ENCODE data around the gene AP4B1. TPM values are rescaled to one million over a fixed set of nuclear protein-coding genes. Genes with fewer than 3 reads are reported as not detected.

Gene AP4B1
- total RNA-seq, 6 experiments from 2014 or later: 12.6 to 14.0 (median 13.3) TPM

- TF ChIP-seq CTCF (IDR thresholded peaks at IDR 0.05): no peak
- Mint-ChIP-seq H3K4me1 (ENCODE audit: low read depth) (no peaks in the 10 kb centered on the region), H3K4me3 (no peak overlapping the region), H3K27me3 (ENCODE audit: insufficient read depth) (no peaks in the 10 kb centered on the region), H3K36me3 (ENCODE audit: low read depth) (no peaks in the 10 kb centered on the region), H3K27ac (no peak overlapping the region), H3K9me3 (no peaks in the 10 kb centered on the region)
- no peak for DNase-seq
Observed at GRCh38 chr1:113881661-113882060, 22.9 kb downstream of the AP4B1 start.

GRCh38 chr1:113879739-113880038 lies 24.9 kb downstream of the AP4B1 start:
- no peak for DNase-seq
- H3K36me3 Mint-ChIP-seq (ENCODE audit: low read depth): no peaks in the 10 kb centered on the region
- no peak overlapping the region for H3K4me3 Mint-ChIP-seq
- no peak for TF ChIP-seq CTCF (IDR thresholded peaks at IDR 0.05)
- no peak overlapping the region for H3K27ac Mint-ChIP-seq
- H3K4me1 Mint-ChIP-seq (ENCODE audit: low read depth): peaks cover 1% of the 10 kb centered on the region; the same call in 1 of the 2 replicates
- no peaks in the 10 kb centered on the region for H3K9me3 Mint-ChIP-seq
- H3K27me3 Mint-ChIP-seq (ENCODE audit: insufficient read depth): no peaks in the 10 kb centered on the region

- Mint-ChIP-seq H3K4me1 (ENCODE audit: low read depth) (peaks cover 29% of the 10 kb centered on the region), H3K9me3 (no peaks in the 10 kb centered on the region), H3K4me3 (no peak overlapping the region), H3K27me3 (ENCODE audit: insufficient read depth) (no peaks in the 10 kb centered on the region), H3K36me3 (ENCODE audit: low read depth) (no peaks in the 10 kb centered on the region), H3K27ac (no peak overlapping the region)
- TF ChIP-seq CTCF (IDR thresholded peaks at IDR 0.05): no peak
- no peak for DNase-seq
Observed at GRCh38 chr1:113876176-113876575, 28.4 kb downstream of the AP4B1 start.

GRCh38 chr1:113875714-113876113 lies 28.9 kb downstream of the AP4B1 start:
- H3K27me3 Mint-ChIP-seq (ENCODE audit: insufficient read depth): no peaks in the 10 kb centered on the region
- no peaks in the 10 kb centered on the region for H3K36me3 Mint-ChIP-seq (ENCODE audit: low read depth)
- H3K9me3 Mint-ChIP-seq: no peaks in the 10 kb centered on the region
- peaks cover 33% of the 10 kb centered on the region for H3K4me1 Mint-ChIP-seq (ENCODE audit: low read depth)
- no peak overlapping the region for H3K27ac Mint-ChIP-seq
- no peak for DNase-seq
- H3K4me3 Mint-ChIP-seq: no peak overlapping the region
- TF ChIP-seq CTCF (IDR thresholded peaks at IDR 0.05): no peak

- peak; percentile 18 for DNase-seq
- no peaks in the 10 kb centered on the region for H3K36me3 Mint-ChIP-seq (ENCODE audit: low read depth)
- H3K27me3 Mint-ChIP-seq (ENCODE audit: insufficient read depth): no peaks in the 10 kb centered on the region
- no peak overlapping the region for H3K4me3 Mint-ChIP-seq
- peaks cover 44% of the 10 kb centered on the region for H3K4me1 Mint-ChIP-seq (ENCODE audit: low read depth)
- H3K9me3 Mint-ChIP-seq: no peaks in the 10 kb centered on the region
- no peak overlapping the region; the same call in 1 of the 2 replicates for H3K27ac Mint-ChIP-seq
- peak; percentile 50 for TF ChIP-seq CTCF (IDR thresholded peaks at IDR 0.05)
Observed at GRCh38 chr1:113874012-113874879, 30.4 kb downstream of the AP4B1 start.

All from HFFc6 (cell line).